Measurements from ENCODE around the gene RNF19B. TPM values are rescaled to one million over a fixed set of nuclear protein-coding genes. Genes with fewer than 3 reads are reported as not detected.
"Not testable (repeated sequence)": the region's sequence is repeated elsewhere in the genome, so short reads cannot be mapped to it uniquely, and the experiment has no call there.

RNF19B gene
- polyA plus RNA-seq, 2 of the 4 experiments (the other 2 are of a cell fraction), result 9.9 to 22.6 TPM

DNA sequence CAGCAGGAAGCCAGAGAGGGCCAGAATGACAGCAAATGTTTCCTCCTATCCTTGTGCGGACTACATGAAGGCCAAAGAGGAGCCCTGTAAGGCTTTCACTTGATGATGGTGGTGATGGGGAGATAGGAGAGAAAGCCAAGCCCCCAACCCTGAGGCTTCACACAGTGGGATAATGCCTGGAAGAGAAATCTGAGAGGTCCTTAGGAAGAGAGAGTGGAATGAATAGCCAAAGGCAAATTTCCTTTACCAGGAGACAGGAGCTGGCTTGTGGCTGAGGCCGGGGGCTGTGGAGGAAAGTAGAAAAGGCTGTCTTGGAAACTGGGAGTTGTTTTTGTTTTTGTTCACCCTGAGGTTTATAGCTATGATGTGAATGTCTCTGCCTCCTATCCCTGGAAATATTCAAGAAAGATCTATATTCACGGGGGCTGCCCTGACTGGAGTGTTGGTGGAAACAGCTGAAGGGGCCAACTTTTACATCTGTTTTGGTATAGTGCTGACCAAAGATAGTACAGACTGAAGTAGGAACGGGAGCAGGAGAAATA lies 13.0 kb upstream of the RNF19B start:
- H3K4me2 ChIP-seq, result no peak overlapping the region
- peak overlapping the region in 1 of 2 experiments; percentile 16; a peak in 1 of 6 replicates for H3K27ac ChIP-seq
- DNase-seq (ENCODE audit: low read depth in 1 of 2, low spot score in 1 of 2) (no peak), ATAC-seq (no peak), FAIRE-seq (no peak)
- TF ChIP-seq HES2 (IDR thresholded peaks at IDR 0.05) (no peak), TFCP2L1 (CRISPR knock-in tag; IDR thresholded peaks at IDR 0.05) (no peak), CBX8 (IDR thresholded peaks at IDR 0.05) (no peak), RARB (CRISPR knock-in tag; IDR thresholded peaks at IDR 0.05) (no peak), CEBPB (IDR thresholded peaks at IDR 0.05) (no peak), ZNF302 (CRISPR knock-in tag; IDR thresholded peaks at IDR 0.05) (no peak), PHF8 (IDR thresholded peaks at IDR 0.05; ENCODE audit: borderline replicate concordance, low read depth) (no peak)
- TF ChIP-seq, protein P1, sequence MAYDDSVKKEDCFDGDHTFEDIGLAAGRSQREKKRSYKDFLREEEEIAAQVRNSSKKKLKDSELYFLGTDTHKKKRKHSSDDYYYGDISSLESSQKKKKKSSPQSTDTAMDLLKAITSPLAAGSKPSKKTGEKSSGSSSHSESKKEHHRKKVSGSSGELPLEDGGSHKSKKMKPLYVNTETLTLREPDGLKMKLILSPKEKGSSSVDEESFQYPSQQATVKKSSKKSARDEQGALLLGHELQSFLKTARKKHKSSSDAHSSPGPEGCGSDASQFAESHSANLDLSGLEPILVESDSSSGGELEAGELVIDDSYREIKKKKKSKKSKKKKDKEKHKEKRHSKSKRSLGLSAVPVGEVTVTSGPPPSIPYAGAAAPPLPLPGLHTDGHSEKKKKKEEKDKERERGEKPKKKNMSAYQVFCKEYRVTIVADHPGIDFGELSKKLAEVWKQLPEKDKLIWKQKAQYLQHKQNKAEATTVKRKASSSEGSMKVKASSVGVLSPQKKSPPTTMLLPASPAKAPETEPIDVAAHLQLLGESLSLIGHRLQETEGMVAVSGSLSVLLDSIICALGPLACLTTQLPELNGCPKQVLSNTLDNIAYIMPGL (CRISPR knock-in tag; IDR thresholded peaks at IDR 0.05; ENCODE audit: borderline replicate concordance), result no peak
- ChIA-PET POLR2A (interaction anchor here (1.1 kb wide), 1 partner anchor 13 kb away, joined by 4 read pairs; the partner anchor contains the start of gene RNF19B), CTCF (interaction anchor here (1.2 to 1.7 kb wide), 2 partner anchors 30 to 44 kb away, joined by 3 to 4 read pairs; no protein-coding TSS in a partner anchor)
- no peak overlapping the region for H3K4me3 ChIP-seq
- peaks cover 24% of the 10 kb centered on the region for H3K4me1 ChIP-seq
- H3K9me3 ChIP-seq, result no peaks in the 10 kb centered on the region
- WGBS (ENCODE audit: missing lambda C conversion rate), result 91% methylated on average over 4 of the region's 4 CpGs

GRCh38 chr1:32975055-32975454 lies 10.4 kb upstream of the RNF19B start:
- H3K27ac ChIP-seq; FAIRE-seq; H3K4me1 ChIP-seq; H3K4me2 ChIP-seq; H3K9me3 ChIP-seq; DNase-seq (ENCODE audit: low read depth in 1 of 2, low spot score in 1 of 2); CTCF ChIA-PET; ATAC-seq; H3K4me3 ChIP-seq: not testable (repeated sequence)
- POLR2A ChIA-PET, result interaction anchor here (0.7 kb wide), 1 partner anchor 10 kb away, joined by 3 read pairs; the partner anchor contains the start of gene RNF19B
- WGBS (ENCODE audit: missing lambda C conversion rate), result 91% methylated on average over 6 of the region's 30 CpGs

DNA sequence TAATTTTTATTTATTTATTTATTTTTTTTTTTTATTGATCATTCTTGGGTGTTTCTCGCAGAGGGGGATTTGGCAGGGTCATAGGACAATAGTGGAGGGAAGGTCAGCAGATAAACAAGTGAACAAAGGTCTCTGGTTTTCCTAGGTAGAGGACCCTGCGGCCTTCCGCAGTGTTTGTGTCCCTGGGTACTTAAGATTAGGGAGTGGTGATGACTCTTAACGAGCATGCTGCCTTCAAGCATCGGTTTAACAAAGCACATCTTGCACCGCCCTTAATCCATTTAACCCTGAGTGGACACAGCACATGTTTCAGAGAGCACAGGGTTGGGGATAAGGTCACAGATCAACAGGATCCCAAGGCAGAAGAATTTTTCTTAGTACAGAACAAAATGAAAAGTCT lies 8.8 kb upstream of the RNF19B start:
- POLR2A ChIA-PET, result interaction anchor here (1.0 kb wide), 1 partner anchor 9 kb away, joined by 4 read pairs; the partner anchor contains the start of gene RNF19B

DNA sequence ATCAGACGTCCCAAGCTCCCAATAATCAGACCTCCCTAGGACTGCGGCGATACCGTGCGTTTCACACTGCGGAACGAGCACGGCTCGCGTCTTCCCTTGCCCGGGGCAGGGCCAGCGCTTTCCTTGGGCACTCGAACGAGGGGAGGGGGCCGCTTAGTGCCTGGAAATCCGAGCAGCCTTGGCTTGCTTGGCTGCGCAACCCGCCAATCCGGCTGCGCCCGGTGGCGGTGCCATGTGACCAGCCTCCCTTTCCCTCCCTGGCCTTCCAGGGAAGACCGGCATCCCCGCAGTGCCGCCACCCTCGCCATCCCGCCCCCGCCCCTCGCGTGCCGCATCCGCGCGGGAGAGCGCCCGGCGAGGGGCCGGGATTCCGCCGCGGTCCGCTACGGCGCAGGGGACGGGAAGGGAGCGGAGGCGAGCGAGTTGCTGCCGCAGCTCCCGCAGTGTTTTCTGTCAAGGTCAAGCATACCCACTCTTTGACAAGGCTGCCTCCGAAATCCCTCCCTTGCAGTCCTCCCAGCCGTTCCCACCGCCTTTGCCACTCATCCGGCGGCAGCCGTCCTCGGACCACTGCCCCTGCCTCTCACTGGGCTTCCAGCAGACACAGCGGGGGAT lies 8.3 kb upstream of the RNF19B start:
- Histone ChIP-seq H3K9me3 (no peaks in the 10 kb centered on the region), H3K4me1 (no peaks in the 10 kb centered on the region), H3K4me3 (peak overlapping the region; percentile 45), H3K4me2 (peak overlapping the region; percentile 80), H3K27ac (peak overlapping the region; percentile 63 to 75; a peak in 5 of 6 replicates)
- POLR2A ChIA-PET, result interaction anchor here (1.0 to 1.3 kb wide), 2 partner anchors 8 kb away, joined by 4 to 5 read pairs; partner anchors contain the start of gene RNF19B
- DNase-seq (ENCODE audit: low read depth in 1 of 2, low spot score in 1 of 2) (no peak), ATAC-seq (peak; percentile 43 to 75; a peak in 3 of 6 replicates), FAIRE-seq (no peak)
- TF ChIP-seq BHLHE40 (IDR thresholded peaks at IDR 0.05; ENCODE audit: low read depth, low read length) (no peak), CEBPB (IDR thresholded peaks at IDR 0.05) (no peak), RARB (CRISPR knock-in tag; IDR thresholded peaks at IDR 0.05) (no peak), MAZ (IDR thresholded peaks at IDR 0.05; ENCODE audit: borderline replicate concordance, low read depth, low read length) (no peak), E2F6 (IDR thresholded peaks at IDR 0.05; ENCODE audit: borderline replicate concordance, low read depth) (no peak), HOXA7 (CRISPR knock-in tag; IDR thresholded peaks at IDR 0.05) (no peak)
- CTCF ChIA-PET, result no interaction called here
- 60% methylated on average over 26 of the region's 58 CpGs for WGBS (ENCODE audit: missing lambda C conversion rate)

More for the DNA sequence above, 8.8 kb upstream of the RNF19B start:
- Histone ChIP-seq H3K4me2 (peak overlapping the region; percentile 80; the same call in 2 of the 3 replicates), H3K27ac (peak overlapping the region in 1 of 2 experiments; percentile 75; a peak in 3 of 6 replicates), H3K4me3 (peak overlapping the region; percentile 45; the same call in 2 of the 3 replicates)
- H3K4me1 ChIP-seq; FAIRE-seq; H3K9me3 ChIP-seq; CTCF ChIA-PET; DNase-seq (ENCODE audit: low read depth in 1 of 2, low spot score in 1 of 2); ATAC-seq: not testable (repeated sequence)
- WGBS (ENCODE audit: missing lambda C conversion rate), result 38% methylated on average over 5 of the region's 6 CpGs
